ENCODE measurements around the gene ZIC2. TPM values are rescaled to one million over a fixed set of nuclear protein-coding genes. Genes with fewer than 3 reads are reported as not detected.

ZIC2 gene
- total RNA-seq, 4 donors from 2014 or later, result not detected

- no peak overlapping the region for H3K4me3 ChIP-seq
- no peak for DNase-seq (ENCODE audit: low spot score in 2 of 2)
- WGBS, 2 donors, result 25 to 43% methylated on average over 1 of the region's 1 CpG
- no peaks in the 10 kb centered on the region for H3K36me3 ChIP-seq
- H3K4me1 ChIP-seq, result peaks cover 0 to 34% (median 1%) of the 10 kb centered on the region in 4 donors
- H3K27ac ChIP-seq, result no peak overlapping the region
- H3K27me3 ChIP-seq, result peaks cover 13 to 100% of the 10 kb centered on the region in 2 donors
- TF ChIP-seq EP300 (IDR thresholded peaks at IDR 0.05) (no peak), CTCF (IDR thresholded peaks at IDR 0.05) (no peak), POLR2A (IDR thresholded peaks at IDR 0.05) (no peak)
- H3K9me3 ChIP-seq, result peaks cover 0 to 7% (median 0%) of the 10 kb centered on the region in 4 donors
These were observed 13.0 kb downstream of the ZIC2 start for GRCh38 chr13:99994638-99995020.

GRCh38 chr13:99995104-99995588 lies 13.6 kb downstream of the ZIC2 start:
- no peaks in the 10 kb centered on the region for H3K36me3 ChIP-seq
- no peak overlapping the region for H3K4me3 ChIP-seq
- TF ChIP-seq EP300 (IDR thresholded peaks at IDR 0.05), result no peak
- no peak for TF ChIP-seq POLR2A (IDR thresholded peaks at IDR 0.05)
- TF ChIP-seq CTCF (IDR thresholded peaks at IDR 0.05), result no peak
- H3K4me1 ChIP-seq, result peaks cover 0 to 29% (median 0%) of the 10 kb centered on the region in 4 donors
- 19 to 27% methylated on average over 3 of the region's 3 CpGs for WGBS, 2 donors
- peaks cover 13 to 100% of the 10 kb centered on the region in 2 donors for H3K27me3 ChIP-seq
- no peak for DNase-seq (ENCODE audit: low spot score in 2 of 2)
- no peak overlapping the region for H3K27ac ChIP-seq
- peaks cover 0 to 7% (median 0%) of the 10 kb centered on the region in 4 donors for H3K9me3 ChIP-seq

GRCh38 chr13:99995589-99996380 lies 14.2 kb downstream of the ZIC2 start:
- 9% methylated on average over 21 of the region's 21 CpGs for WGBS, 2 donors
- no peak overlapping the region for H3K4me3 ChIP-seq
- TF ChIP-seq CTCF (IDR thresholded peaks at IDR 0.05) (no peak), EP300 (IDR thresholded peaks at IDR 0.05) (peak in 1 of 2 donors; percentile 88), POLR2A (IDR thresholded peaks at IDR 0.05) (no peak)

GRCh38 chr13:99996381-99996973 lies 14.9 kb downstream of the ZIC2 start:
- DNase-seq (ENCODE audit: low spot score in 2 of 2), result no peak
- H3K9me3 ChIP-seq, result peaks cover 0 to 7% (median 0%) of the 10 kb centered on the region in 4 donors
- no peak overlapping the region for H3K4me3 ChIP-seq
- no peak overlapping the region for H3K27ac ChIP-seq
- no peaks in the 10 kb centered on the region for H3K36me3 ChIP-seq
- peaks cover 0 to 16% (median 0%) of the 10 kb centered on the region in 4 donors for H3K4me1 ChIP-seq
- WGBS, 2 donors, result 15 to 21% methylated on average over 8 of the region's 8 CpGs
- H3K27me3 ChIP-seq, result peaks cover 13 to 97% of the 10 kb centered on the region in 2 donors
- no peak for TF ChIP-seq CTCF (IDR thresholded peaks at IDR 0.05)
- TF ChIP-seq POLR2A (IDR thresholded peaks at IDR 0.05), result no peak
- TF ChIP-seq EP300 (IDR thresholded peaks at IDR 0.05), result no peak

More at GRCh38 chr13:99995589-99996380, 14.2 kb downstream of the ZIC2 start:
- DNase-seq (ENCODE audit: low spot score in 2 of 2), result no peak
- Histone ChIP-seq H3K27ac (no peak overlapping the region), H3K36me3 (no peaks in the 10 kb centered on the region), H3K9me3 (peaks cover 0 to 7% (median 0%) of the 10 kb centered on the region in 4 donors), H3K4me1 (peaks cover 0 to 23% (median 0%) of the 10 kb centered on the region in 4 donors), H3K27me3 (peaks cover 13 to 99% of the 10 kb centered on the region in 2 donors)
